Sciatic nerve (tissue), 2 donors: ENCODE results near the gene EXOG. TPM values are rescaled to one million over a fixed set of nuclear protein-coding genes. Genes with fewer than 3 reads are reported as not detected.
"Not testable (repeated sequence)": the region's sequence is repeated elsewhere in the genome, so short reads cannot be mapped to it uniquely, and the experiment has no call there.

Source experiments
- ATAC-seq: fragments of 200-7000 bp; cut with Tn5 transposase; one replicate; pipeline ENCODE4 v1.9.1; 2020; ENCODE audit warnings: mild to moderate bottlenecking, moderate library complexity
- DNase-seq: peaks from one replicate; pipeline ENCODE4 v3.0.0-alpha.2; 2020; ENCODE audit warnings: low spot score
- intact Hi-C: fragments of 100-400 bp; cut with DNase I; formaldehyde crosslinking; loops from one replicate; pipeline ENCODE4 v1.14.2; 2022
- total RNA-seq: library from RNA; stranded (reverse); fragmentation: NEBNext Ultra II Directional; extraction: Animal tissue kit (Norgen Biotek cat#: 25700); gene quantifications from one replicate; pipeline ENCODE4 v1.2.1, GENCODE V29; 2021
- donor health status: DM: no; HTN: no; CAD: no.
- donor health status: DM: no; HTN: no; CAD: no.

Gene EXOG
- total RNA-seq, 1 donor from 2014 or later: 16.7 TPM

DNA sequence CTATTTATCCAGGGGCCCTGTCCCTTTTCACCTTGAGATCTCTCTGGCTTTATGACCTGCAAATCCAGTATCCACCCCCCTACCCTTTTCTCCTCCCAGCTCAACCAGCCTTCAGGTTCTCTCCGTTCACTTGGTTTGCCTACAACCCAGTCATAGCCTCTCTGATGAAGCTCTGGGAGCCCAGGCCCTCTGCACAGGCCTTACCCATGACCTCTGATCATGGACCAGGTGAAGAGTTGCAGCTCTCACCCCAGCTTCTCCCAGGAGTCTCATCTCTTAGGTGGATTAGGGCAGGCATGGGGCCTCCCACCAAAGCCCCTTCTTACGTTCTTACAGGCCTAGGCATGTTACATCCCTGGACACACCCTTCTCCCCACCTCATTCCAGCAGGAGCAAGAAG lies 59.8 kb downstream of the EXOG start:
- intact Hi-C loops: no loop called here
- DNase-seq (peak; percentile 21), ATAC-seq (no peak)

DNA sequence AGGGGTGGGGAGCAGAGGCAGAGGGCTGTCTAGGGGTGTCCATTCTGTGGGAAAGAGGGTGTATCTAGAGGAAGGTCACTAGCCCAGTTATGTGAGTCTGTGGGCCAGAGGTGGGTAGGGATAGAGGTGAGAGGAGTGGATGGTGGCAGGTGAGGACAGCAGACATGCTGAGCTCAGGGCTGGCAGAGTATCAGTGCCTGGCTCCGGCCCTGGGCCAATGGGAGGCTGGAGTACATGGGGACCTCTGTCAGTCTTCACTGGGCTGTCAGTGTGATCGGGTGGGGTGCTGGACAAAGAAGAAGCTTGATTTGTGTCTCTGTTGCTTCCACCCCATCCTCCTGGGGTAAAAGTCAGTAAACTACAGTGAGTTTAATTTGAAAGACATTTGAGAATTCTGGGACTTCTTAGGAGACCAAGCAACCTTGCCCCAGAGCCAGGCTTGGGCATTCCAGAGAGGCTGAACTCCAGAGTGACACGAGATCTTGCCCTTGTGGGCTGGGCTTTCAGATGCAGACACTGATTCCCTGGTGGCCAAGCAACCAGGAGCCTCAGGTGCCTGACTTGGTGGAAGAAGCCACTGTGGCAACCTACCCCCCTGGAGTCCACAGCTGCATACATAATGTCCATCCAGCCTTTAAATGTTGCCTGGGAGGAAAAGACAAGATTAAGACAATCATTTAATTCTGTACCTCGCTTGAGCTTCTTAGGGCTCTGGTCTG lies 60.7 kb downstream of the EXOG start:
- intact Hi-C loops: no loop called here
- ATAC-seq: no peak
- DNase-seq: peak; percentile 21

DNA sequence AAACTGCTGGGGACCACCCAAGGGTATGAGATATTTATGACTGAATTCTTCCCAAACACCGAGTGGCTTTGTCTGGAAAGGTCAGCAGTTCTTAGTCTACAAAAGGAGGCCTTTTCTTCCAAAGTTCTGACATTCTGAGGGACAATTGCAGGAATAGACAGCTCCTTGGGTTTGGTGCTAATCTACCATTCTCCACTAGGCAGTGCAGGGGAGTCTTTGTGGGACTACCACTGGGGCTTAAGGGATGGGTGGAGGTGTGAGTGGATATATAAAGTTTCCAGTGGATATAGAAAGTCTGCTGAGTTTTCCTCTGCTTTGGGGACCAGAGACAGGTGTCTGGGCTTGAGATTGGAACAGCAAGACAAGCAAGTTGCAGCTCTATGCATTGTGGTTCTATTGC lies 62.7 kb downstream of the EXOG start:
- intact Hi-C loops: no loop called here
- no peak for ATAC-seq
- DNase-seq: no peak

DNA sequence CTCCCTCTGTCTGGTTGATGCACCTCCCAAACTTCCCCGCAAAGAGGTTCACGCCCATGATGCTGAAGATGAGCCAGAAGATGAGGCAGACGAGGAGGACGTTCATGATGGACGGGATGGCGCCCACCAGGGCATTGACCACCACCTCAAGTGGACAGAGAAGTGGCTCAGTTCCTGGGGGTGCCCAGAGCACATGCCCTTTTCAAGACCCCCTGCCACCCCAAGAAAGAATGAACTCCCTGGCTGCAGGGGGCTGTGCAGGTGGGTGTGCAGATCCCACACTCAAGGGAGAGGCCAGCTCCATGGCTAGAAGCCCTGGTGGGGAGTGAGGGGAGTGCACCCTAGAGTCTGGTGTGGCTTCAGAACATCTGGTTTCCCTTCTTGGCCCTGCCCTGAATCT lies 64.1 kb downstream of the EXOG start:
- DNase-seq: peak; percentile 50
- ATAC-seq: no peak
- intact Hi-C loops: no loop called here

DNA sequence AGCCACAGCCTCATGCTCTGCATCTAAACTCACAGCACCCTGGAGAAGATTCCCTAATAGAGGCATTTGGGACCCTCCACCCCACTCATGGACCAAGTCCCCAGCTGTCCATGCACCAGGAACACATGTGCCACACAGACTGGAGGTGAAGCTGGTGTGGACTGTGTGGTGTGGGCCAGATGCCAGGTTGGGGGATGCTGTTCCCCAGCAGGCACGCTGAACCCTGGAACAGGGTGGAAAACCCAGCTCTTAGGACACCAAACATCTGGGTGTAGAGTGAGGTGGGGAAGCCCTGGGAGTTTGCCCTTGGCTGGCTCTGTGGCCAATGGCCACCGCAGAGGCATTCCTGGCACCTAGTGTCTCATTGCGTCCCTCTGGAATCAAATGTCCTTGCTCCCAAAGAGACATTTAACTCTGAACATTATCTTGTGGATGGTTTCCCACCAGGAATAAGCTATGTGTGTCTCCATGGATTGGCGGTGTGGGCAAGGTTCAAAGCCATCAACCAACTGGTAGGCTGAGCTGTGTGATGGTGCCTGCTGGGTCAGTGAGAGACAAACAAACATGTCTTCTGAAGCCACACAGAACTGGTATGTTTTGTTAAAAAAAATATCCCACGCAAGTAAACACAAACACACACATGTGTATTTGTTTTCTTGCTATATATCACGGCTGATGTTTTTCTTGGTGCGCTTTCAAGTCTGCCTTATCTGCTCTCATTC lies 65.0 kb downstream of the EXOG start:
- ATAC-seq: no peak

DNA sequence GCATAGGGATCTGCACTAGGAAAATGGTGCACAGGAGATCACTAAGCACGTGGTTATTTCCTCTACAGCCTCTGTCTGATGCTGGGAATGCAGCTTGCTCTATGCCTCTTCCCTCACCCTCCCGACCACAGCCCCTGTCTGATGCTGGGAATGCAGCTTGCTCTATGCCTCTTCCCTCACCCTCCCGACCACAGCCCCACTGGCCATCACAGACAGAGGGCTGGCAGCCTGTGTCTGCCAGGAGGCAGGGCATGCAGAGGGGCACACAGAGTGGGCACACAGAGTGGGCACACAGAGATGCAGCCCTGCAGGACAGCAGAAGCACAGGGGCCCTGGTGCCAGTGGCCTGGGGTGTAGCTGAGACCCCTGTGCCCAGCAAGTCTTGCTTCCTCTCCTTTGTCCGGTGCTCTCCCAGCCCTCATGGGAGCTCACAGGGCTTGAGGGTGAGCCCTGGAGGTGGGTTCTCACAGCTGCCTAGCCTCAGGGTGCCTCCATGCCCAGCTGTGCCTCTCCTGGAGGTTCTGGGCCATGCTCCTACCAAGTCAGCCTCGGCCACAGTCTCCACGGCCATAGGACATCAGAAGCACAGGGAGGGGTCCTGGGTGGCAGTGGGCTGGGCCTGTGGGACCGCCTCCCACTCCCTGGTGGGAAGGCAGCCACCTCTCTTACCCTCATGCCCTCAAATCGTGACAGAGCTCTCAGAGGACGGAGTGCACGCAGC lies 65.8 kb downstream of the EXOG start:
- ATAC-seq (no peak), DNase-seq (peak; percentile 14)
- intact Hi-C loops: no loop called here

More for the DNA sequence above, 65.0 kb downstream of the EXOG start:
- intact Hi-C loops: no loop called here
- peak; percentile 30 for DNase-seq

DNA sequence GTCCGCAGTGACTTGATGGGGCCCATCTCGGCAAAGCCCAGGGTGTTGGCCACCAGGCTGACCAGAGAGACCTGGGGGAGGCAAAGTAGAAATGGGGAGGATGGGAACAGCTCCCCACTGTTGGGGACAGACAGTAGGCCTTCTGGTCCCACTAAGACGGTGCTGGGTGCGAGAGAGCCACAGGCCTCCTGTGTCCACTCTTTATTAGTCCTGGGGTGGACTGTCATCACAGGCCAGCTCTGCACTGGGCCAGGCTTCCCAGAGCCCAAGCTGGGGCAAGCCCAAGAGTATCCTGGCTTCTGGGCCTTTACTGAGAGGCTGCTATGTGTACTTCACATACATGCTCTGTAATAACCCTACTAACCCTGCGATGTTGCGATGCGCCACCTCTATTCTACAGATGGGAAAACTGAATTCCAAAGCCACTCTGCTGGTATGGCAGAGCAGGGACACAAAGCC lies 66.4 kb downstream of the EXOG start:
- intact Hi-C loops: no loop called here

DNA sequence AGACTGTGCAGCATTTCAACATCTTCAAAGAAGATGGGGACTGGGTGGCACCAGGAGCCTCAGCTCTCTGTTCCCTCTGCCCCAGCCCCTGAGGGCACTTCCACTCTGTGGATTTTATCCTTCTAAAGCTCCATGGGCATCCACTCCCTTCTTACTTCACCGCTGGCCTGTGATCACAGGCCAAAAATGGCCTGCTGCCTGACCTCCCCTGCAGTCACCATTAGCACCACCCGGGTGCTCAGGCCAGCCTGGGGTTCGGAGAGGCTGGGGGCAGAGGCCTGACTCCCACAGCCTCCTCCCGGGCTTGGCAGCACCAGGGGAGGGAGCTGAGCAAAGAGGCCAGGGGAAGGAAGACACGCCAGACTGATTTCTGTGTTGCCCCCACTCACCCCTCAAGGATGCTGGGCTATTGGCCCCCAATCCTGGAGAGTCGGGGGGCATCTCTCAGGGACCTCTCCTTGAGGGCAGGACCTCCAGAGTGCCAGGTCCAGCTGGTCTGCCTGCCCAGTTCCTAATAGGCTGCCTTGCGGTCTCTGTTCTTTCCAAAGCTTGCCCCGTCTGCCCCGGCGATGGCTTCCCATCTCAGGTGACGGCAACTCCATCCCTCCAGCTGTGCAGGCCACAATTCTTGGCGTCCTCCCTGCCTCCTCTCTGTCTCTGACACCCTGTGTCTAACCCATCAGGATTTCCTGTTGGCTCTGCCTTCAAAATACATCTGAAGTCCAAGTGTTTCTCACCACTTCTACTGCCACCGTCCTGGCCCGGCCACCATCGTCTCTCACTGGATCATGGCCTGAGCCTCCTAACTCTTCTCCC lies 67.1 kb downstream of the EXOG start:
- ATAC-seq (no peak), DNase-seq (peak; percentile 18)
- intact Hi-C loops: no loop called here

More for the DNA sequence above, 66.4 kb downstream of the EXOG start:
- ATAC-seq: no peak
- DNase-seq: peak; percentile 23

DNA sequence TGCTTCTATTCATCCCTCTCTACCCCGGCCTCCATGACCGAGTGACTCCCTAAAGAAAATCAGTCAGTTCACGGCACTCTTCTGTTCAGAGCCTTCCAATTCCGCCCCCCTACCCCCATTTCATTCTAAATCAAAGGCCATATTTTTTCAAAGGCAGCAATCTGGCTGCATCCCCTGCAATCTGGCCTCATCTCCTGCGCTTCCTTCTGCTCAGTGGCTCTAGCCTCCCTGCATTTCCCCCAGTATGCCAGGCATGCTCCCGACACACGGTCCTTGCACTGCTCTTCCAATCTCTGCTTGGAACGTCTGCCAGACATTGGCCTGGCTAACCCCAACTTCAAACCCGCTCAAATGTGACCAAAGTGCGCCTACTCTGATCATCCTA lies 67.7 kb downstream of the EXOG start:
- no peak for ATAC-seq
- intact Hi-C loops: no loop called here

DNA sequence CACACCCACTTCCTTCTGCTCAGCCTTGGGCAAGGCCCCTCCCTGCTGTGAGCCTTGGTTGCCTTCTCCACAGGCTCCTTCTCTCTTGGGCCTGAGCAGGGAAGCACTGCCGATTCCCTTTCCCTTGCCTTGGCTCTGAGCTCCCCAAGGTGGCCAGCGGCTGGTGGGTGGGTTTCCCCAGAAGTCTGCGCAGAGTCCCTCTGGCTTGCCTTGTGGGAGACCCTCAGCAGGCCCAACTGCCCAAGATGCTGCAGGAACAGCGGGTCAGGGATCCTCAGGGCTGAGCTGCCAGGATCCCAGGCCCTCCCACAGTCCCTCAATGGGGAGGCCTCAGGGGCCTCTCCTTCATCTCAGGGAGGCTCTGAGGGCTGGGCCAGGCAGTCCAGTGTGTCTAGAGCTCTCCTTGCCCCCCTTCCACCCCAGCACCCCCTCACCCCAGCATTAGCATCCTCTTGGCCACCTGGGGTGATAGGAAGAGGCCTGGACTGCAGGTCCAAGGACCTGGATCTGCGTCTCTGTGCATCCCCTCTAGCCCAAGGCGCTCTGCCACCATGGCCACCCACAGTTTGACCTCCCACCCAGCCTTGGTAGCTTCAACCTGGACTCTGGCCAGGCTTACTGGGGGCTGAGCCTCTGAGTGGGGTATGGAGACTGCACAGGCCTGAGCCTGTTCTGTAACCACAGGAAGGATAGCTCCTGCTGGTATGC lies 68.6 kb downstream of the EXOG start:
- ATAC-seq: no peak
- DNase-seq: peak; percentile 44
- intact Hi-C loops: no loop called here

More for the DNA sequence above, 67.7 kb downstream of the EXOG start:
- DNase-seq: peak; percentile 19

DNA sequence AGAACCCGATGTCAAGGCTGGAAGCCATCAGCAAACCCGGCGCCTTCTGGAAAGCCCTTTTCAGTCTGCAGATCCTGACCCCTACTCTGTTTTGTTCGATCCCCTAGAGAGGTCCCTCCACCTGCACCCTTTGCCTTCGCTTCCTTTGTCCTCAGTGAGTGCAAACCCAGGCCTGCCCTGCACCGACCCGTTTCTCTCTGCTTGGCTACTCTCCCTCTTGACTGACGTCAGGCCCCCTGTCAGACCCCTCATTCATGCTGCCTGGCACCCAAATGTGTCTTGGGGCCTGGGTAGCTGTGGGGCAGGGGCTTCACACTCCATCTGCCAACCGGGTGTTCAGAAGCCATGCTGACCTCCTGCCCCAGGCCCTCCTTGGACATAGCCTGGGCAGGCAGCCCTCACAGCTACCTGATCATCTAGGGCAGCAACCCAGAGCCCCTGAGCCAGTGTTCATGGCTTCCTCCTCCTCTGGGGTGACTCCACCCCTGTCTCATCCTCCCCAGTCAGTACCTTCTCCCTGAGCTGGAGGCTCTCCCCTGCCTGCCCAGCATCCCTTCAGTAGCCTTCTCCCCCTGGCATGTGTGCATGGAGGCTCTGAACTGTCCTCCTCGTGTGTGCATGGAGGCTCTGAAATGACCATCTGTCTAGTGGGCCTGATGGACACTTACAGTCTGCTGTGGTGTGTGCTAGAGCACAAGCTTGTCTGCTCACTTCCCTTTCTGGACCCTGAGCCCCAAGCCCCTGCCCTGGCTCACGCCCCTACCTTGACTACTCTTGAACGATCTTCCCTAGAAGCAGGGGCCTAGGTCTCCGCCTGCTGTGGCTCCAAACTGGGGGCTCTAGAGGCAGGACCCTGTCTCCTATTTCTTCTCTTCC lies 69.4 kb downstream of the EXOG start:
- DNase-seq (peak; percentile 32), ATAC-seq (no peak)
- intact Hi-C loops: no loop called here

DNA sequence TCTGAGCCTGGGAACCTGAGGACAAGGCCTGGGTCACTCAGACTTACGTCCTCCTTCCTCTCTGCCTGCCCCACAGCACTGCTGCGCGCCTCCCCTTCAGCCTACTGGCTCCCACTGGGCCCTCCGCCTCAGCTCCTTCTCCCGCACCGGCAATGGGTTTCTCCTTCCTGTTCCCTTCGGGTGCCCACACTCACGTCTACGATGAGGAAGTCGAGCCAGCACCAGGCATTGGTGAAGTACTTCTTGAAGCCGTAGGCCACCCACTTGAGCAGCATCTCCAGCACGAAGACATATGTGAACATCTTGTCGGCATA lies 70.0 kb downstream of the EXOG start:
- intact Hi-C loops: no loop called here
- peak; percentile 48 for DNase-seq

DNA sequence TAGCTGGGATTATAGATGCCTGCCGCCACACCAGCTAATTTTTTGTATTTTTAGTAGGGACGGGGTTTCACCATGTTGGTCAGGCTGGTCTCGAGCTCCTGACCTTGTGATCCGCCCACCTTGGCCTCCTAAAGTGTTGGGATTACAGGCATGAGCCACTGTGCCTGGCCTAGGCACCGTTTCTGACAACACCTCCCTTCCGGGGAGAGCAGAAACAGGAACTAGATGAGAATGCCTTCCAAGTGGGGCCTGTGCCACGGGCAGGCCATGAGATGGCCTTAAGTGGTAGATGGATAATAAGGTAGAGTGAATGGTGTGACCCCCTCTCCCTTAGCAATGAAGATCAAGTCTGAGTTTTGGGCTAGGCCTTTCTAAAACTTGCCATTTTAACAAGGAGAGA lies 70.7 kb downstream of the EXOG start:
- intact Hi-C loops, ATAC-seq: not testable (repeated sequence)
- DNase-seq: peak; percentile 12

More for the DNA sequence above, 70.0 kb downstream of the EXOG start:
- no peak for ATAC-seq

DNA sequence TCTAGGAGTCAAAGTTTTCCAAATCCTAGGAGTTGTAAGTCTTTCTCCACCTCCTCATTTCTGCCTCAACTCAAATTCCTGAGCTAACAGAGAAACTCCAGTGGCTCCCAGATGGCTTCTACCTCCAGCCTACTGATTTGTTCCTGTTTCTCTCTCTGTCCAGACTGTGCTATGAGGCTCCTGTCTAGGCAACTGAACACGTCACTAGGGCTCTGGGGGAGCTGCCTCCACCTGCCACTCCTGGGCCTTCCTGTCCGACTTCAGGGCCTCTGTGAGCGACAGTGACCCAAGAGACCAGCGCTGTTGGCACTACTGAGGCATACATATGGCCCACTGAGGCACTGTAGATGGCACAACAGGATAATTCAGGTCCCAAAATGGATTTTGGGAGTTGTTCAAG lies 71.4 kb downstream of the EXOG start:
- intact Hi-C loops: no loop called here
- DNase-seq: no peak
- no peak for ATAC-seq

DNA sequence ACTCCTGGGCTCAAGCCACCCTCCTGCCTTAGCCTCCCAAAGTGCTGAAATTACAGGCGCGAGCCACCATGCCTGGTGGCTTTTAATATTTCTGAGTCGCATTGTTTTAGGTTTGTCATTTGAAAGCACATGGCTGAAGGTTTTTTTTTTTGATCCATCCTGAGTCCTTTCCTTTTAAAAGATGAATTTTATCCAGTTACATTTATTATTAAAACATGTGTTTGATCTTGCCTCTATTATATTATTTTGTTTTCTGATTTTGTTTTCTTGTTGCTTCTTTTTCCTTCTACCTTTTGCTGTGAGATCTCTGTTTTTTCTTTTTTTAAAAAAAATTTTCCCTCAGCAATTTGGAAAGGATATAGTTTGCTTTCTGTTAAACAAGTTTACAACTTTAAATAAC lies 77.0 kb downstream of the EXOG start:
- no peak for ATAC-seq
- DNase-seq: no peak
- intact Hi-C loops: no loop called here

DNA sequence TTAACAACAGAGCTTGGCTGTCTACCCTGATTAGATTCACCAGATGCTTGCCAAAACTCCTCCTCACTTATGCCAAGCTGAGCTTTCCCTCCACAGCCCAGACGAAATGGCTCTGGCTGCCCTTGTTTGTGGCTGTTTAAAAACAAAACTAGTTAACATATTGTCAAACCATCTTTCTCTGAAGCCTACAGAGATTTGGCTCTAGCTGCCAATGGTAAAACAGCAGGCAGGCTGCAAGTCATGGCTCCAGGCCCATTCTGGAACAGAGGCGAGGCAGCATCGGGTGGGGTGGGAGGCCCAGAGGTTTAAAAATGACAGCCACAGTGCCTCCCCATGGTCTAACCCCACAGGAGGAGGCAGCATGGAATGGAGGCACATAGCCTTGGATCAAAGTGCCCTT lies 77.4 kb downstream of the EXOG start:
- DNase-seq: no peak
- ATAC-seq: no peak
- intact Hi-C loops: no loop called here

DNA sequence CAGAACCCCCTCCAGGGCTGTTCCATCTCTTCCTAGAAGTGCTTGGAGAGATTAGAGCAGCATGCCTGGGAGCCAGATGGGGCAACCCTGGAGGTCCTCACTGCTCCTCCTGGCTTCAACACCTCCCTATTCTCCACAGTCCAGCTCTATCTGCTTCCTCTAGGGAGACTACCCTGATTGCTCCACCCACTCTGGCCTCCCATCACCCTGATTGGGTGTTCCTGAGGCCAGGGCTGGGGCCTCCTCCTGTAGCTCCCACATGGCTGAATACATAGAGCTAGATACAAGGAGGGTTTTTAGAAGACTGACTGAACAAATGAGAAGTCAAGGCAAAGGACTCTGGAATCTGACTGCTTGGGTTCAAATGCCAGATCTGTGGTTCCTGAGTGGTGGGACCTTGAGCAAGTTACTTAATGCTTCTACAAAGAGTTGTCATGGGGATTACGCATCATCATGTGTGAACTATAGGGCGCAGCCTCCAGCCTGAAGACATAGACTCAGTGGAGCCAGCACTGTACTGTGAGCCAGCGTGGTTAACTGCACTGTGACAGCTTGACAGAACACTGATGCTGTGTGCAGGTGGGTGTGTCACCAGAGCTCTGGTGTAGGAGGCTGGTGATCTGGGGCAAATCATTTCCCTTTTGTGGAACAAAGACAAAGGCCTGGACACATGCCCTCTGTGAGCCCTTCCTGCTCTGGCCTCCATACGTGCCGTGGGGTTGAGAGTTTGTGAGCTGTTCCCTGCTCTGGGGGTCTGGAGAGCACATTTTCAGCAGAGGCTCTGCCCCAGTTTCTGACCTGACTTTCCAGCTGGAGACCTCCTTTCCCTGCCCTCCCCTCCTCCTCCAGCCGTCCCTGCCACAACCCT lies 78.5 kb downstream of the EXOG start:
- intact Hi-C loops: no loop called here
- ATAC-seq: no peak
- peak; percentile 13 for DNase-seq
